GM21390 (cell line): Measurements from ENCODE around the gene AKT3.

Experiments used
- ATAC-seq: cut with Tn5 transposase; IDR thresholded peaks from one replicate; pipeline ENCODE4 v1.9.1; 2021; ENCODE audit not compliant: unreplicated experiment

Gene AKT3

GRCh38 chr1:243493156-243494129 lies 356.6 kb downstream of the AKT3 start:
- no peak for ATAC-seq

- no peak for ATAC-seq
These were observed 359.0 kb downstream of the AKT3 start for GRCh38 chr1:243490748-243491686.

DNA sequence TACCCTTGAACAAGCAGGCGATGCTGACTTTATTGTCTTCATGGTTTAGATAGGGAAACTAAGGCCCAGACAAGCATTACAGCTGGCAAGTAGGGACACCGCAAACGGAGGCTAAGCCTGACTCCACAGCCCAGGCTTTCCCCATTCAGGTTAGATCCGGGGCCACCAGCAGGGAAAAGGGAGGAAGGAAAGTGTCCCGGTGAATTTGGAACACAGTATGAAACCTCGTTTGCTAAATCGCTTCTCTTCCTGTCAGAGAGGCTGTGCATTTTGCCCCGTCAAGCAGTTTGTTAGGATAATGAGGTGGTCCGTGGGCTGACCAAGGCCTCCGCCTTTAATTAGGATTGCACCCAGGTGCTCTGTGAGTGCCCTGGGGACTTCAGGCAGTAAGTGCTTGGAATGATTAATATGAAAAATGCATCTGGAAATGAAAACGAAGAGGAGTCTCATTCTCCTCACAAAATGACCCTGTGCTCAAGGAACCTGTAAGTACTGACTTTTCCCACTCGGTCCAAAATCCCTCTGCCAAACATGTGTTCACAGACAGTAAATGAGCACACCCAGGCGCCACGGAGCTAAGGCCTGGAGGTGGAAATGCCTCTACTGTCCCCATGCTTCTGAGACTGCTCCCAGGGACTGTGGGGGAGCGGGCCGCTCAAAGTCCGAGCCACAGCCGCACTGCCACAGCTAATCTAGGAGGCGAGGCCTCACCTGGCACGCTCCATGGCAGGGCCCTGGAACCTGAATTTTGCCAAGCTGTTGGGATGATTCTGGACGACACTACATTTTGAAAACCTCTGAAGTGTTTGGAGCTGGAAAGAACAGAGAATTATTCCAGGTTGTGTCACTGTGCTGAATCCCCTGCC lies 360.1 kb downstream of the AKT3 start:
- no peak for ATAC-seq

DNA sequence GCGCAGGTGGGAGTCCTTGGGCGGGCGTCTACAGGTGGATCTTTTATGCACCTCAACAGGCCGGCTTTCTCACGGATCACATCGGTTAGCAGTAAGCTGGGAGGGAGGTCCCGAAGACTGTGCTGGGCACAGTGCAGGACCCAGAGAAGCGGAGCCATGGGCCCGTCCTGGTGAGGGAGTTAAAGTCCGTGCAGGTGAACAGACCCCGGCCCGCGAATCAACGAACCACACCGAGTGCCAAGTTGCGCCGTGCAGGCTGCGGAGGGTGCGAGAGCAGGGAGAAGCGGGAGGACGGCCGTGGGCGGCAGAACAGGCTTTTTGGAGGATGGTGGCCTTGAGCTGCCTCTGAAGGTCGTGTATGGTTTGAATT lies 360.9 kb downstream of the AKT3 start:
- ATAC-seq: no peak

DNA sequence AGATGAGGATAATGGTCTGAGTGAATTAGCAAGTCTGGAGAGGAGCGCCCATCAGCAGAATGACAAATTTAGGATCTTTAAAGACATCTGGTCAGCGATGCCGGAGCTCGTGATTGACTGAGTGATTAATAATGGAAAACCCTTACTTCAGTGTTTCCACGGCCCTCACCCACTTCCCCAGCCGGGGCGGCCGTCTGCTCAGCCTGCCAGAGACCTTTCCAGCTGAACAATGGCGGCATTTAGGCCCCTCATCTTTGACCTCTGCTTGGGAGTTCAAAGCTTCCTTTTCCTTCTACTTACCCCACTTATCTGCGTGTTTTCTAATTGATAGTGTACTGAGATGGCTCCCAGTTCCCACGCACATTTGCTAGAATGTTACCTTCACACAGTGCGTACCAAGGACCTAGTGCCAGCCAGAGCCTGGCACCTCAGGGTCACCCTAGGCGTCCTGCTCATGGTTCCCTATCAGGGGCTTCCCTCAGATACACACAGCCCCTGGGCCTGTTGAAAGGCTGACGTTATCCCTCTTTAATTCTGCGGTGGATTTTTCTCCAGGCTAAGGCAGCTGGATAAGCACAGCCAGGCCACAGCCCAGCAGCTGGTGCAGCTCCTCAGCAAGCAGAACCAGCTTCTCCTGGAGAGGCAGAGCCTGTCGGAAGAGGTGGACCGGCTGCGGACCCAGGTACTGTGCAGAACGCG lies 361.4 kb downstream of the AKT3 start:
- no peak for ATAC-seq

GRCh38 chr1:243487649-243488227 lies 362.3 kb downstream of the AKT3 start:
- no peak for ATAC-seq

- ATAC-seq: no peak
These were observed 362.9 kb downstream of the AKT3 start for GRCh38 chr1:243487036-243487648.

GRCh38 chr1:243483952-243484351 lies 366.1 kb downstream of the AKT3 start:
- no peak for ATAC-seq

DNA sequence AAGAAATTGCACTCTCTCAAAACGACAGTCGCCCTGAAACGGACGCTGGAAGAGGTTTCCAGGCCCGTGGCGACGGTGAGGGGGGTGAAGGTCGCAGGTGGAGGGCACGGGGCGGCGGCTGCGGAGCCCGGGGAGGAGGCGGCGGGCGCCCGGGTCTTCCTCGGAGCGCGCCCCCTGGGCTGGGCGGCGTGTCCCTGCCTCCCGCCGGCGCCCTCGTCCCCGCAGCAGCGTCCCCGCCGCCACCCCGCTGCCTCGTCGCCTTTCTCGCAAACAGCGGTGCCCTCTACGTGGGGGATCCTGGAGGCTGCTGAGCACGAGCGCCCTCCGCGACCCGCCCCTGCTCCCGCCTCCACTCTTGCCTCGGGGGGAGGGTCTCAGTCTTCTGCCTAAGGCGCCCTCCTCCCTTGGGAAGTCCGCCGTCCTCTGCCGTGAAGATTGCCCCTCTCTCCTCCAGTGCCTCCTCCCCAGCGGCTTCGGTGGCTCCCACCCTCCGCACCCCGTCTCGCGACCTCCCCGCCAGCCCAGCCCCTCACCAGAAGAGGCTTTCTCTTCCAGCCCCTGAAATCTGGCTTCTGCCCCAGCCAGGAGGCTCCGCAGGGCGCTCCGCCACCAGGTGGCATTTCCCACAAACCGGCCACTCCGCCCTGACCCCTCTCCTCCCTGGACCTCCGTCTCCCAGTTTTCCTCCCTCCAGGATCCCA lies 366.8 kb downstream of the AKT3 start:
- no peak for ATAC-seq

GRCh38 chr1:243482141-243483022 lies 367.7 kb downstream of the AKT3 start:
- ATAC-seq: no peak

DNA sequence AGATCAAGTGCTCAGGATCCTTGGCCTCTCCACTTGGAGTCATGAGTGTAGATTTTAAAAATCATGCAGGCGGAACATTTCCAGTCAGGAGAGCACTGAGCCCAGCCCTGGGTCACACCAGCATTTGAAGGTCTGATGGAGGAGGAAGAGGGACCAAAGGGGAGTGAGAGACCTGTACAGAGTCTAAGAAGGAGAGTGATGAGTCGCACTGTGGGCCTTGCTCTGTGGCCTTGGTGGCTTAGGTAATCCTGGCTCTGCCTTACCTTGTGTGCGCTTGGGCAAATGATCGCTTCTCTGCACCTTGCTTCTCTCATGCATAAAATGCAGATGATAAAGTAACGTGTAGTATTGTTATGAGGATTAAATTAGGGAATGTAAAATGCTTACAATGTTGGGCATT lies 368.9 kb downstream of the AKT3 start:
- no peak for ATAC-seq

GRCh38 chr1:243477731-243478290 lies 372.2 kb downstream of the AKT3 start:
- no peak for ATAC-seq

DNA sequence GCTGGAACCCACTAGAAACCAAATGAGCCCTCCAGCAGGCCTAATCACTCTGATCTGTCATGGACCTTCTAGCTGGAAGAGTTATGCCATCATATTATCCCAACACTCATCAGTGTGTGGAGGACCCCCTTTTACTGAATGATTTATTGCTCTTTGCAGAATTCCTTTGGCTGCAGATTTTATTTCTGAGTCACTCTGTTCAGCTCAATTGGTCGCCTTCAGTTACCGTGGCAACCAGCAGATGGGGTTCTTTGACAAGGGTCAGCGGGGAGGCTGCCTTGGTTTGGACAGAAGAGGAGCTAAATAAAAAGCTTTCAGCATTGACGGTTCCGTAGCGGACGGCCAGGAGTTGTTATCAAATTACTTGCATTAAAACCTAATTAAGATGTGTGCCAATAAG lies 374.1 kb downstream of the AKT3 start:
- ATAC-seq: no peak

DNA sequence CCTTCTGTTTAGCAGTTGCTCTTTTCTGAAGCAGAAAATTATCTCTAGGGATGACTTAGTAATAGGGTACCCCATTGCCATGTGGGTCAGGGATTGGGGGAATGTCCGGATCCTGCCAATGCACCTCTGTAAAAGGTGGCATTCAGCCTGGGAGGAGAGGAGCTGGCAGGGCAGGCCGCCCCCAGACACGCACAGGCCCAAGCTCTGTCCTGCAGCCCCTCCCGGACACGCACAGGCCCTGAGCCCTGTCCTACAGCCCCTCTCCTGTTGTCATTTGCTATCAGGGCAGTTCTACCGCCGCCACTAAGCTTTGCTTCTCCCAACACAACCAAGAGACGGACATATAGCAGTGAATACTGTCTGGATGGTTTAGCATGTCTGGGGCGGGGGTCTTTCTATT lies 375.1 kb downstream of the AKT3 start:
- no peak for ATAC-seq

DNA sequence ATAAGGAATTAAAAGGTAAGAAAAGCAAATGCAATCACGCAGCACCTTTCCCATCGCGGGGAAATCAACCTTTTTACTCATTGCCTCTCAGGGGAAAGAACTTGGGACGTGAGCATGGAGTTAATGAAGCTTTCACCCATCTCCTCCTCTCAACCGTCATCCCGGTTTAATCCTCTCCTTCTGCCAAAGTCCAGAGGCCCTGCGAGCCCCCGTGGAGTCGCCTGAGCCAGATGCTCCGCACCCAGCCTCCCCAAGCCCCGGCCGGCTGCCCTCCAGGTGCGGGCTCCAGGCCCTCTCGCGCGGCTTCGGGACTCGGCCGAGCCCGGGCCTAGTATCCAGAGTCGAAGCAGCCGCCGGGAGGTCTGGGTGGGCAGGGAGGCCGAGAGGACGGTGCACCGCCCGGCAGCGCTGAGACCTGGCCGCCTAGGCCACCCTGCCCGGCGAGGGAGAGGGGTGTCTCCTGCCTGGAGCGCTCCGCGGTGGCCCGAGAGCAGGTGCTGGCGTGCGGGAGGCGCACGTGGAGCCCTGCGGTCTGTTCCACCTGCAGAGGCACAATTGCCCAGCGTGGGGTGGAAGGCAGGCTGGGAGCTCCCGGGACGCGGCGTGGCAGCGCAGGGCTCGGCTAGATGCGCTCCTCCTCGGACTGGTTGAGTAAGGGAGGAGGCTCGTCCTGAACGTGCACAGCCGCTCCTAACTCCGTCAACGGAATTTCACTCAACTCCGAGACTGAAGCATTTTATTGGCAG lies 375.7 kb downstream of the AKT3 start:
- no peak for ATAC-seq

- ATAC-seq: no peak
These were observed 376.6 kb downstream of the AKT3 start for GRCh38 chr1:243473227-243474135.
